Endodermal cell (in vitro differentiated cells): Measurements from ENCODE around the gene SSBP3. TPM values are rescaled to one million over a fixed set of nuclear protein-coding genes. Genes with fewer than 3 reads are reported as not detected.

Experiments used
- DNase-seq: peaks from one replicate; pipeline ENCODE4 v3.0.0-alpha.2; 2017
- H3K27ac ChIP-seq: 2 replicates; pipeline ENCODE4 v1.5.1; 2013; ENCODE audit warnings: mild to moderate bottlenecking, low read depth, low read length, moderate library complexity
- H3K27me3 ChIP-seq: 2 replicates; pipeline ENCODE4 v1.6.1; 2013; ENCODE audit warnings: mild to moderate bottlenecking, low read length, moderate library complexity; ENCODE audit not compliant: insufficient read depth, control insufficient read depth, poor library complexity, severe bottlenecking
- H3K36me3 ChIP-seq: 2 replicates; pipeline ENCODE4 v1.7.0; 2013; ENCODE audit warnings: mild to moderate bottlenecking, low read length, moderate library complexity; ENCODE audit not compliant: control insufficient read depth, insufficient read depth
- H3K4me1 ChIP-seq: one replicate; pipeline ENCODE4 v1.7.0; 2013; ENCODE audit warnings: low read length; ENCODE audit not compliant: control insufficient read depth, insufficient read depth
- H3K4me3 ChIP-seq: 2 replicates; pipeline ENCODE4 v1.5.1; 2013; ENCODE audit warnings: mild to moderate bottlenecking, low read length, moderate library complexity
- H3K9ac ChIP-seq: 2 replicates; pipeline ENCODE4 v1.6.1; 2013; ENCODE audit warnings: mild to moderate bottlenecking, low read length, moderate library complexity; ENCODE audit not compliant: poor library complexity, severe bottlenecking; ENCODE audit errors: extremely low read depth
- H3K9me3 ChIP-seq: 2 replicates; pipeline ENCODE4 v1.6.1; 2013; ENCODE audit warnings: mild to moderate bottlenecking, low read length, moderate library complexity; ENCODE audit not compliant: control insufficient read depth
- H3K27ac Mint-ChIP-seq: 2 replicates; pipeline ENCODE4 v1.8.0; 2020; ENCODE audit warnings: mixed read lengths
- H3K27me3 Mint-ChIP-seq: 2 replicates; pipeline ENCODE4 v1.8.0; 2021; ENCODE audit warnings: mild to moderate bottlenecking, mixed read lengths; ENCODE audit not compliant: insufficient read depth
- H3K36me3 Mint-ChIP-seq: 2 replicates; pipeline ENCODE4 v1.8.0; 2020; ENCODE audit warnings: low read depth, mixed read lengths
- H3K4me1 Mint-ChIP-seq: 2 replicates; pipeline ENCODE4 v1.8.0; 2020; ENCODE audit warnings: mixed read lengths
- H3K4me3 Mint-ChIP-seq: 2 replicates; pipeline ENCODE4 v1.8.0; 2020; ENCODE audit warnings: mild to moderate bottlenecking, moderate library complexity, mixed read lengths
- H3K9me3 Mint-ChIP-seq: 2 replicates; pipeline ENCODE4 v1.8.0; 2020; ENCODE audit warnings: mild to moderate bottlenecking, mixed read lengths
- WGBS, 2 experiments: methylation state at CpG; one replicate each; pipeline versions ENCODE4 v1.1.5 to v1.1.7; 2013; ENCODE audit warnings: missing lambda C conversion rate in 2 of 2, mixed read lengths in 1 of 2; ENCODE audit not compliant: insufficient coverage in 1 of 2, insufficient read length in 1 of 2; 5-methylcytosine and 5-hydroxymethylcytosine counted together
- total RNA-seq, 2 donors: library from RNA; stranded (reverse); fragmentation: NEBNext Ultra II Directional in 1 of 2; extraction: Animal tissue kit (Norgen Biotek cat#: 25700) in 1 of 2; gene quantifications; 2 replicates in 1 of 2; 3 replicates in 1 of 2; pipeline ENCODE4 v1.2.1, GENCODE V29; 2021
- TF ChIP-seq, protein P1 (sequence below): fragments of 200-600 bp; sonication (generic); conservative IDR thresholded peaks from 2 replicates; pipeline ENCODE4 v1.5.0; 2021; ENCODE audit warnings: antibody characterized with exemption, mild to moderate bottlenecking

SSBP3 gene
- total RNA-seq, 2 donors from 2014 or later, result 342 TPM

DNA sequence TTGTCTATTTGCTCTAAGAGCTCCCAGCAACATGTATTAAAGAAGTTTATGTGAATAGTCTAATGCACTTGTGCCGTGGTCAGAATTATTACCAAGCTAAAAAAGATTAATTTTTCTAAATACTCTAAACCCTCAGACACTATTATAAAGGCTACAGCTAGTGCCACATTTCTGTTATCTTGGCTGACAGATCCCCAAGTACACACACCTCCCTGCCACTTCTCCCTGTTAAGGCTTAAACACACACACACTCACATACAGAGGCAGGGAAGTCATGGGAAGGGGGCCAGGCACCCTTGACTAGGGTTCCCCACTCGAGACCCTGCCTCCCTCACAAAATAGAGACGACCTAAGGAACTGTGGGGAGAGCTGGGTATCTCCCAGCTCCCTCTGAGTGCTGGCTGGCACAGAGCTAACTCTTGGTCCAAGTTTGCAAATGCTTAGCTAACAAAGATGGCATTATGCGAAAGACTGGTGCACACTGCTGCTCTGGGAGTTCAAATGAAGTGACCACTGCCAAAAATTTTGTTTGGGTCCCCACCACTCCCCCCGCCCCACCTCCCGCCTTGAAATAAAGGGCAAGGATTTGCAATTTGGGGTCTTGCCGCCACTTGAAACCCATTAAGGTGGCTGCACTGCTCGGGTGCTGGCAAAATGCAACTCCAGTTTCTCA, 9.8 kb downstream of the SSBP3 start:
- no peaks in the 10 kb centered on the region for H3K9me3 ChIP-seq
- no peaks in the 10 kb centered on the region for H3K27me3 ChIP-seq
- peaks cover 89% of the 10 kb centered on the region for H3K36me3 Mint-ChIP-seq
- H3K4me1 ChIP-seq, result peaks cover 32% of the 10 kb centered on the region
- H3K9ac ChIP-seq, result no peak overlapping the region
- H3K4me1 Mint-ChIP-seq, result peaks cover 62% of the 10 kb centered on the region
- peak overlapping the region; percentile 16 for H3K4me3 Mint-ChIP-seq
- TF ChIP-seq, protein P1, sequence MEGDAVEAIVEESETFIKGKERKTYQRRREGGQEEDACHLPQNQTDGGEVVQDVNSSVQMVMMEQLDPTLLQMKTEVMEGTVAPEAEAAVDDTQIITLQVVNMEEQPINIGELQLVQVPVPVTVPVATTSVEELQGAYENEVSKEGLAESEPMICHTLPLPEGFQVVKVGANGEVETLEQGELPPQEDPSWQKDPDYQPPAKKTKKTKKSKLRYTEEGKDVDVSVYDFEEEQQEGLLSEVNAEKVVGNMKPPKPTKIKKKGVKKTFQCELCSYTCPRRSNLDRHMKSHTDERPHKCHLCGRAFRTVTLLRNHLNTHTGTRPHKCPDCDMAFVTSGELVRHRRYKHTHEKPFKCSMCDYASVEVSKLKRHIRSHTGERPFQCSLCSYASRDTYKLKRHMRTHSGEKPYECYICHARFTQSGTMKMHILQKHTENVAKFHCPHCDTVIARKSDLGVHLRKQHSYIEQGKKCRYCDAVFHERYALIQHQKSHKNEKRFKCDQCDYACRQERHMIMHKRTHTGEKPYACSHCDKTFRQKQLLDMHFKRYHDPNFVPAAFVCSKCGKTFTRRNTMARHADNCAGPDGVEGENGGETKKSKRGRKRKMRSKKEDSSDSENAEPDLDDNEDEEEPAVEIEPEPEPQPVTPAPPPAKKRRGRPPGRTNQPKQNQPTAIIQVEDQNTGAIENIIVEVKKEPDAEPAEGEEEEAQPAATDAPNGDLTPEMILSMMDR, result no peak
- H3K27ac Mint-ChIP-seq, result peak overlapping the region; percentile 41
- H3K27ac ChIP-seq, result no peak overlapping the region
- no peaks in the 10 kb centered on the region for H3K27me3 Mint-ChIP-seq
- H3K36me3 ChIP-seq, result peaks cover 97% of the 10 kb centered on the region
- 92 to 93% methylated on average over 4 to 8 of the region's 8 CpGs for WGBS, 2 experiments
- H3K9me3 Mint-ChIP-seq, result no peaks in the 10 kb centered on the region
- no peak overlapping the region for H3K4me3 ChIP-seq
- no peak for DNase-seq

DNA sequence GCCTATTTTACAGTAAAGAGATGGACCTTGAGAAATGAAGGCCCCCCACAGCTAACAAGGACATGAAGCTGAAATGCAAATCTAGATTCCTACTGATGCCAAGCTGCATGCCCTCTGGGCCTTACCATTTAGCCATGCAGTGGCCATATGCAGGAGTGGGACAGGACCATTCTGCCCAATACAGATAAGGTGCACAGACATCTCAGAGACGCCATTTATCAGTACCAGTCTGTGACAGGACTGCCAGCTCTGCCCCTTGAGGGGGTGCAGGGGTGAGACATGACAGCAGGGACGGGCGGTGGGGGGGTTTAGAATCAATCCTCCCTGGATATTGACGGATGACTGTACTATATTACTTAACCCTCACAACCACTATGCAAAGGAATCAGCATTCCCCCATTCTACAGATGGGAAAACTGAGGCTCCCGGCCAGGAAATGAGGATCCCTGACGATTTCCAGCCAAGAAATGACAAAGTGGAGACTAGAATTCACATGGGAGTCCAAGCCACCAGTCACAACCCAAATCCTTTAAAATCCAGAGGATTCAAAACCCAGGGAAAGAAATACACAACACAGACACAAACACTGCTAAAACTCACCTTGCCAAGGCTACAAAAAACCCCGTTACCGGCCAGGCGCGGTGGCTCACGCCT, 10.8 kb downstream of the SSBP3 start:
- TF ChIP-seq, protein P1, result no peak
- DNase-seq, result no peak

DNA sequence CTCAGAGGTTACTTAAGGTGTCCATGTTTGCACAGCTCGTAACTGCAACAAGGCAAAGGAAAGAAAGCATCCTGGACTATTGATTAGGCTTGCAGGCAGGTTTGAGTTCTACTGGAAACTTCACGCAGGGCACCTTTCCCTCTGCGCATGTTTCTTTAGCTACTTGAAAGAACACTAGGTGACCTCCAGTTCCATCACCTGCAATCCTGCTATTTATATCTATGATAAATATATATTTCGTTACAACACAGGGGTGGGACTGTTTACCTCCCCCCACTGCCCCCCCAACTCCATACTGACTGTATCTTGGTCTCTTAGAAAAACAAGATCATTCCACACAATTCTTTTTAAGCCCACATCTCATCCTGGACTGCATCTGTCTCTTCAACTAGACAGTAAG, 12.1 kb downstream of the SSBP3 start:
- H3K4me3 Mint-ChIP-seq, result no peak overlapping the region
- Histone ChIP-seq H3K4me3 (no peak overlapping the region), H3K4me1 (peaks cover 31% of the 10 kb centered on the region), H3K36me3 (peaks cover 95% of the 10 kb centered on the region), H3K9ac (no peak overlapping the region), H3K9me3 (no peaks in the 10 kb centered on the region), H3K27ac (no peak overlapping the region), H3K27me3 (no peaks in the 10 kb centered on the region)
- H3K27me3 Mint-ChIP-seq, result no peaks in the 10 kb centered on the region
- H3K9me3 Mint-ChIP-seq, result no peaks in the 10 kb centered on the region
- 90 to 98% methylated on average over 3 to 4 of the region's 4 CpGs for WGBS, 2 experiments
- no peak for DNase-seq
- TF ChIP-seq, protein P1, result no peak
- peaks cover 59% of the 10 kb centered on the region for H3K4me1 Mint-ChIP-seq
- H3K36me3 Mint-ChIP-seq, result peaks cover 84% of the 10 kb centered on the region
- H3K27ac Mint-ChIP-seq, result no peak overlapping the region

More for the DNA sequence above, 10.8 kb downstream of the SSBP3 start:
- H3K4me1 Mint-ChIP-seq, result peaks cover 60% of the 10 kb centered on the region
- Histone ChIP-seq H3K27me3 (no peaks in the 10 kb centered on the region), H3K27ac (no peak overlapping the region), H3K9me3 (no peaks in the 10 kb centered on the region), H3K9ac (no peak overlapping the region), H3K36me3 (peaks cover 97% of the 10 kb centered on the region), H3K4me1 (peaks cover 30% of the 10 kb centered on the region), H3K4me3 (no peak overlapping the region)
- H3K27me3 Mint-ChIP-seq, result no peaks in the 10 kb centered on the region
- H3K4me3 Mint-ChIP-seq, result no peak overlapping the region
- 88 to 95% methylated on average over 7 to 11 of the region's 11 CpGs for WGBS, 2 experiments
- no peaks in the 10 kb centered on the region for H3K9me3 Mint-ChIP-seq
- no peak overlapping the region for H3K27ac Mint-ChIP-seq
- H3K36me3 Mint-ChIP-seq, result peaks cover 87% of the 10 kb centered on the region
